Erythroblast (primary cell): ENCODE data around the gene TTC32.

Source experiments
- GATA1 ChIP-seq: IDR thresholded peaks from 2 replicates; pipeline ENCODE4 v1.6.1; 2011; ENCODE audit warnings: low read depth, mild to moderate bottlenecking, control low read depth, low read length, moderate library complexity
- POLR2A ChIP-seq: IDR thresholded peaks from 2 replicates; pipeline ENCODE4 v1.6.1; 2011; ENCODE audit warnings: mild to moderate bottlenecking, low read length

GRCh38 chr2:19911808-19912509 lies 10.2 kb upstream of the TTC32 start:
- TF ChIP-seq POLR2A (no peak), GATA1 (no peak)
